Tibial nerve (tissue), 3 donors: ENCODE measurements around the gene RIPOR1.

Experiments used
- POLR2A ChIP-seq, 2 donors: fragments of 450-650 bp; IDR thresholded peaks; one replicate each; pipeline ENCODE4 v1.6.1; 2017; ENCODE audit warnings: antibody characterized with exemption in 2 of 2, mild to moderate bottlenecking in 2 of 2, moderate library complexity in 2 of 2
- TF ChIP-seq, protein P1 (sequence below), 5 experiments: fragments of 200-600 bp in 3 of 5; fragments of 450-650 bp in 2 of 5; sonication (generic) in 3 of 5; IDR thresholded peaks; one replicate each; pipeline ENCODE4 v1.5.1; 2016 to 2019; ENCODE audit warnings: antibody characterized with exemption in 5 of 5, mild to moderate bottlenecking in 3 of 5, moderate library complexity in 2 of 5

DNA sequence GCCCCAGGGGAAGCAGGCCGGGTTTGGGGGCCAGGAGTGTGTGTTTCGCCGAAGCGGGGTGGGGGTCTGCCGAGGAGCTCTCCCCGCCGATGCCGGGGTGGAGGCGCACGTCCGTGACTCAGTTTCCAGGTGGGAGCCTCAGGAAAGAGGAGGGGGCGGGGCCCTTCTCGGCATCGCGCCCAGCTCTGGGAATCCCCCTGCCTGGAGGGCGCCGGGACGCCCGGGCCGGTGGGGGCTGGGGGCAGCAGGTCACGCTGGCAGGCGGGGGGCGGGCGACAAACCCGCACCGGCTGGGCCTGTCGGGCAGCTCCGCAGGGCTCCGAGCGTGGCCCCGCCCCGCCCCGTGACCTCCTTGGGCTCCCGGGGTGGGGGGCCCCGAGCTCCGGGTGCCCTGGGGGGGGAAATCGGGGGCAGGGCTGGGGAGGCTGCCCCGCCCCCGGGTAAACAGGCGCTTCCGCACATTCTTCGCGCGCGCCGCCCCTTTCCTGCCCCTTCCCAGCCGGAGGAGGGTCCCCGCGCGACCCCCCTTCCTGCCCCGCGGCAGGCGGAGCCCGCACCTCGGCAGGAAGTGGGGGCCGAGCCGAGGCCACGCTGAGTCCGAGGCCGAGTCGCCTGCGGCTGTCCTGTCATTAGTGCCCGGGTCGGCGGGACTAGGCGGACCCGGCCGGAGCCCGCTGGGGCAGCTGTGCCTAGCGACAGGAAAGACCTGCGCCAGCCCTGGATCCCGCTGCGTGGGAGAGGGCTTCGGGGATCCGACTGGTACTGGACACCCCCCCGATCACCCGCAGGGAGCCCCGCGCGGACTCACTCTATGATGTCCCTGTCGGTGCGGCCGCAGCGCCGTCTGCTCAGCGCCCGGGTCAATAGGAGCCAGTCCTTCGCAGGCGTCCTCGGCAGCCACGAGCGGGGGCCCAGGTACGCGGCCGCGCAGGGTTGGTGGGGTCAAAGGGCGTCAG, 9.3 kb downstream of the RIPOR1 start:
- TF ChIP-seq, protein P1, sequence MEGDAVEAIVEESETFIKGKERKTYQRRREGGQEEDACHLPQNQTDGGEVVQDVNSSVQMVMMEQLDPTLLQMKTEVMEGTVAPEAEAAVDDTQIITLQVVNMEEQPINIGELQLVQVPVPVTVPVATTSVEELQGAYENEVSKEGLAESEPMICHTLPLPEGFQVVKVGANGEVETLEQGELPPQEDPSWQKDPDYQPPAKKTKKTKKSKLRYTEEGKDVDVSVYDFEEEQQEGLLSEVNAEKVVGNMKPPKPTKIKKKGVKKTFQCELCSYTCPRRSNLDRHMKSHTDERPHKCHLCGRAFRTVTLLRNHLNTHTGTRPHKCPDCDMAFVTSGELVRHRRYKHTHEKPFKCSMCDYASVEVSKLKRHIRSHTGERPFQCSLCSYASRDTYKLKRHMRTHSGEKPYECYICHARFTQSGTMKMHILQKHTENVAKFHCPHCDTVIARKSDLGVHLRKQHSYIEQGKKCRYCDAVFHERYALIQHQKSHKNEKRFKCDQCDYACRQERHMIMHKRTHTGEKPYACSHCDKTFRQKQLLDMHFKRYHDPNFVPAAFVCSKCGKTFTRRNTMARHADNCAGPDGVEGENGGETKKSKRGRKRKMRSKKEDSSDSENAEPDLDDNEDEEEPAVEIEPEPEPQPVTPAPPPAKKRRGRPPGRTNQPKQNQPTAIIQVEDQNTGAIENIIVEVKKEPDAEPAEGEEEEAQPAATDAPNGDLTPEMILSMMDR (IDR thresholded peaks at IDR 0.05), result no peak
- TF ChIP-seq POLR2A (IDR thresholded peaks at IDR 0.05), result no peak
